ENCODE results near the gene PRDX1. TPM values are rescaled to one million over a fixed set of nuclear protein-coding genes. Genes with fewer than 3 reads are reported as not detected.
"Not testable (repeated sequence)": the region's sequence is repeated elsewhere in the genome, so short reads cannot be mapped to it uniquely, and the experiment has no call there.

Gene PRDX1
- total RNA-seq, 1 experiment from 2014 or later, result 826 TPM

- DNase-seq (ENCODE audit: low read depth), result no peak
These were observed 14.5 kb upstream of the PRDX1 start for GRCh38 chr1:45535988-45536766.

DNA sequence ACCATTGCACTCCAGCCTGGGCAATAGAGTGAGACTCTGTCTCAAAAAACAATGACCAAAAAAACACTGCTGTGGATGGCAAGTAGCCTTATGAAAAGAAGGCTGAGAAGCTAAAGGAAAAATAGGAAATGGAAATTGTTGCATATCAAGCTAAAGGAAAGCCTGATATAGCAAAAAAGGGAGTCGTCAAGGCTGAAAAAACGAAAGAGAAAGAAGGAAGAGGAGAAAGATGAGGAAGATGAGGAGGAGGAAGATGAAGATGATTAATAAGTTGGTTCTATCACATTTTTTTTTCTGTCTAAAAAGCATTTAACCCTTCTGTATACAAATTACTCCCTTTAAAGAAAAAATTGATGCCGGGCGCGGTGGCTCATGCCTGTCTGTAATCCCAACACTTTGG lies 10.2 kb upstream of the PRDX1 start:
- no peak for DNase-seq (ENCODE audit: low read depth)

DNA sequence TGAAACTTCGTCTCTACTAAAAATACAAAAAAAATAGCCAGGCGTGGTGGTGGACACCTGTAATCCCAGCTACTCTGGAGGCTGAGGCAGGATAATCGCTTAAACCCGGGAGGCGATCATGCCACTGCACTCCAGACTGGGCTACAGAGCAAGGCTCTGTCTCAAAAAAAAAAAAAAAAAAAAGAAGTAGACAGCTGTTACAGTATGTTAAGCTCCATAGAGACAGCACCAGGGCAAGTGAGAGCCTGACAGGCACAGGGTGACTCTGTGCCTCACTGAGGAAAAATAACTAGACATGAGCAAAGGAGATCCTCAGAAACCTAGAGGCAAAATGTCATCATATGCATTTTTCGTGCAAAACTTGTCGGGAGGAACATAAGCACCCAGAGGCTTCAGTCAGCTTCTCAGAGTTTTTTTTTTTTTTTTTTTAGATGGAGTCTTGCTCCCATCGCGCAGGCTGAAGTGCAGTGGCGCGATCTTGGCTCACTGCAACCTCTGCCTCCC lies 9.0 kb upstream of the PRDX1 start:
- DNase-seq (ENCODE audit: low read depth), result no peak

DNA sequence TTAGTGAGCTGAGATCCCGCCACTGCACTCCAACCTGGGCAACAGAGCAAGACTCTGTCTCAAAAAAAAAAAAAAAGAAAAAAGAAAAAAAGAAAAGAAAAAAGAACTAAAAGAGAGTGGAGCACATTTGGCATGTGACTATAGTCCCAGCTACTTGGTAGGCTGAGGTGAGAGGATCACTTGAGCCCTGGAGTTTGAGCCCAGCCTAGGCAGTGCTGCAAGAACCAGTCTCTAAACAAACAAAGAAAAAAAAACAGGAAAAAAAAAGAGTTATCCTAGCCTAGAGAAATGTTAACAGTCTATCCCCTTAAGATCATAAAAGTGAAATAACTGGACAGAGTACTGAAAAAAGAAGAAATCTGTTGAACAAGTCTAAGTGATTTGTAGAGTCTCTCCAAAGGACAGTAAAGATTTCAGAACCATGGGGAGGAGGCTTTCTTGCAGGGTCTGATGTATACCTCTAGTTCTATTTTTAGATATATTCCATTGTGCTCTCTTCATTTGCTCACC lies 4.5 kb upstream of the PRDX1 start:
- no peak for DNase-seq (ENCODE audit: low read depth)

DNA sequence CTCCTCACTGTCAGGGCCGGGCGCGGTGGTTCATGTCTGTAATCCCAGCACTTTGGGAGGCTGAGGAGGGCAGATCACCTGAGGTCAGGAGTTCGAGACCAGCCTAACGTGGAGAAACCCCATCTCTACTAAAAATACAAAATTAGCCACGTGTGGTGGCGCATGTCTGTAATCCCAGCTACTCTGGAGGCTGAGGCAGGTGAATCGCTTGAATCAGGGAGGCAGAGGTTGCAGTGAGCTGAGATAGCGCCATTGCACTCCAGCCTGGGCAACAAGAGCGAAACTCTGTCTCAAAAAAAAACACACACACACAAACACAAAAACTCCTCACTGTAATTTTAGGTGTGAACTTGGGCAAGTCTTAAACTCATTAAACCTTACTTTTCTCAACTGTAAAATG lies 2.3 kb upstream of the PRDX1 start:
- not testable (repeated sequence) for DNase-seq (ENCODE audit: low read depth)

DNA sequence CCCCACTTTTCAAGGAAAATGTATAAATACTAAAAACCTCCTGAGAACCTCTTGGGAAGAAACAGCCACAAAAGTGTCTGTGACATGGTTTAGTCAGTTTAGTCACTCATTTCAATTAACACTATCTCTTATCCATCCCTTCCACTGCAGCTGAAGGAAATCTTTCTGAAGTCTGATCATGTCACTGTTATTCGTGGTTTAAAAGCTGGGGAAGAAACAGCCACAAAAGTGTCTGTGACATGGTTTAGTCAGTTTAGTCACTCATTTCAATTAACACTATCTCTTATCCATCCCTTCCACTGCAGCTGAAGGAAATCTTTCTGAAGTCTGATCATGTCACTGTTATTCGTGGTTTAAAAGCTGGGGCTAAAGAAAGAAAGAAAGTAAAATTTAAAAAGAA lies 1.8 kb upstream of the PRDX1 start:
- DNase-seq (ENCODE audit: low read depth), result not testable (repeated sequence)

GRCh38 chr1:45522324-45523104 lies 830 bp upstream of the PRDX1 start:
- DNase-seq (ENCODE audit: low read depth), result peak; percentile 75

DNA sequence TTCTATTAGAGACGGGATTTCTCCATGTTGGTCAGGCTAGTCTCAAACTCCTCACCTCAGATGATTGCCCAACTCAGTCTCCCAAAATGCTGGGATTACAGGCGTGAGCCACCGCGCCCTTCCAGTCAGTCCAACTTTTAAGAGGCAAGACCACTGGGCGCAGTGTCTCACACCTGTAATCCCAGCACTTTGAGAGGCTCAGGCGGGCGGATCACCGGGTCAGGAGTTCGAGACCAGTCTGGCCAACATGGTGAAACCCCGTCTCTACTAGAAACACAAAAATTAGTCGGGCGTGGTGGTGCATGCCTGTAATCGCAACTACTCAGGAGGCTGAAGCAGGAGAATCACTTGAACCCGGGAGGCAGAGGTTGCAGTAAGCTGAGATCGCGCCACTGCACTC lies 1.9 kb downstream of the PRDX1 start:
- not testable (repeated sequence) for DNase-seq (ENCODE audit: low read depth)

DNA sequence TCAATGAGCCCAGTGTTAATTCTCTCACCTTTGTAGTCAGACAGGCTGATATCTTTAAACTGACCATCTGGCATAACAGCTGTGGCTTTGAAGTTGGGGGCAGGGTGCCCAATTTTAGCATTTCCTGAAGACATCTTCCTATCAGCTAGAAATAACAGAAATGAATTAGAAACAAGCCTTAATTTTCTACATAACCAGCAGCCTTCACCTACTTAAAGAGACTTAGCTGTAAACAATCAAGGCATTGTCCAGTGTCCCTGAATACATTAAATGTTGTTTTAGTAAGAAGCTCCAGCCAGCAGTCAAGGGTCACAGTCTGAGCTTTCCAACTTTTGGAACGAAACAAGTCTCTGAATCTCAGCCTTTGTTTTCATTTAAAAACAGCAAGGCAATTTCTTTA lies 2.8 kb downstream of the PRDX1 start:
- no peak for DNase-seq (ENCODE audit: low read depth)

GRCh38 chr1:45518366-45518765 lies 3.3 kb downstream of the PRDX1 start:
- DNase-seq (ENCODE audit: low read depth), result not testable (repeated sequence)

- no peak for DNase-seq (ENCODE audit: low read depth)
These were observed 5.2 kb downstream of the PRDX1 start for GRCh38 chr1:45516465-45516864.

- no peak for DNase-seq (ENCODE audit: low read depth)
These were observed 5.6 kb downstream of the PRDX1 start for GRCh38 chr1:45516036-45516435.

DNA sequence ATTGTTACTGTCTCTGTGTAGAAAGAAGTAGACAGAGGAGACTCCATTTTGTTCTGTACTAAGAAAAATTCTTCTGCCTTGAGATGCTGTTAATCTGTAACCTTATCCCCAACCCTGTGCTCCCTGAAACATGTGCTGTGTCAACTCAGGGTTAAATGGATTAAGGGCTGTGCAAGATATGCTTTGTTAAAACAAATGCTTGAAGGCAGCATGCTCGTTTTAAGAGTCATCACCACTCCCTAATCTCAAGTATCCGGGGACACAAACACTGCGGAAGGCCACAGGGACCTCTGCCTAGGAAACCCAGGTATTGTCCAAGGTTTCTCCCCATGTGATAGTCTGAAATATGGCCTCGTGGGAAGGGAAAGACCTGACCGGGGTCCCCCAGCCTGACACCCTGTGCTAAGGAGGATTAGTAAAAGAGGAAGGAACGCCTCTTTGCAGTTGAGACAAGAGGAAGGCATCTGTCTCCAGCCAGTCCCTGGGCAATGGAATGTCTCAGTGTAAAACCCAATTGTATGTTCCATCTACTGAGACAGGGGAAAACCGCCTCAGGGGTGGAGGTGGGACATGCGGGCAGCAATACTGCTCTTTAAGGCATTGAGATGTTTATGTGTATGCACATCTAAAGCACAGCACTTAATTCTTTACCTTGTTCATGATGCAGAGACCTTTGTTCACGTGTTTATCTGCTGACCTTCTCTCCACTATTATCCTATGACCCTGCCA lies 8.0 kb downstream of the PRDX1 start:
- not testable (repeated sequence) for DNase-seq (ENCODE audit: low read depth)

GRCh38 chr1:45512641-45513054 lies 9.0 kb downstream of the PRDX1 start:
- peak; percentile 74 for DNase-seq (ENCODE audit: low read depth)

DNA sequence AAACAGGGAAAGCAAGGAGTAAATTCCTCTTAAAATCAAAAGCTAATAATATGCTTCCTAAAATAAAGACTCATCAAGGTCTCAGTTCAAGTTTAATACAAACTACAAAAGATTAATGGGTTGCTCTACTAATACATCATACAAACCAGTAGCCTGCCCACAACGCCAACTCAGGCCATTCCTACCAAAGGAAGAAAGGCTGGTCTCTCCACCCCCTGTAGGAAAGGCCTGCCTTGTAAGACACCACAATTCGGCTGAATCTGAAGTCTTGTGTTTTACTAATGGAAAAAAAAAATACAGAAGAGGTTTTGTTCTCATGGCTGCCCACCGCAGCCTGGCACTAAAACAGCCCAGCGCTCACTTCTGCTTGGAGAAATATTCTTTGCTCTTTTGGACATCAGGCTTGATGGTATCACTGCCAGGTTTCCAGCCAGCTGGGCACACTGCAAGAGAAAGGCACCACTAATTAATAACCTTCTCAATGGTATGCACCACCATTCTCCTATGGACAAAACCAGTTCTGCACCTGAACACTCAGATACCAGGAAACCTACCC lies 10.6 kb downstream of the PRDX1 start:
- no peak for DNase-seq (ENCODE audit: low read depth)

DNA sequence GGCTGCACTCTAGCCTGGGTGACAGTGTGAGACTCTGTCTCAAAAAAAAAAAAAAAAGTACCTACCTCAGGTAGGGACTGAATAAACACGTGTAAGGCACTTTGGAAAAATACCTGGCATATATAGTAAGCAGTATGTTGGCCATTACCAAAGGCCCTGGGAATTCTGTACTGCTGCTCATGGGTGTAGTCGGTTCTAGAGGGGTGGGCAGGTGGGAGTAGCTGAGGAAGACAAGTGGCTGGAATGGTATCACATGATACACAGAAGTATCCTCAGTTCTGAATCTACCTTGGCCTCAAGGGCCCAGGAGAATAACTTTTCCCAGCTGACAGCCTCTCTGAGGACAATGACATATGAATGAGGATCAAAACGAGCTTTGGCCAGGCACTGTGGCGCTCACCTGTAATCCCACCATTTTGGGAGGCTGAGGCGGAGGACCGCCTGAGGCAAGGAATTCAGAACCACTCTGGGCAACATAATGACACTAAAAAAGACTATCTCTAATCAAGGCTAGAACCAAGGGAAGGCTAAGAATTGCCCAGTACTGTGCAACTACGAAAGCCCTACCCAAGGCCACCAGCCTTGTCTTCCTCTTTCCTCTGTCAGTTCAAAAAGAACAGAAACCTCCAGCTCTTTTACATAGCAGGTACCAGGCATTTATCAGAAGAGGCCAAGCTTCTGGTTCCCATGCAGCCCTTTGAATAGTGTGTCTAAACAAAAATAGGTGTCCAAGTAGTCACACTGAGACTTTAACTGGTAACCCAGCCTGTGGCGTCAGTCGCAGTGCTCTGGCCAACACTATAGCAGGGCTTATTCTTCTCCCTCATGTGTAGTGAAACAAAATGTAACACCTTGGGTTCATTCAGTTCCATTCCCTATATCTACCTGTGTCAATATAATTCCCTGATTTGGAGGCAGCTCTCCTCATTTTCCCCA lies 11.4 kb downstream of the PRDX1 start:
- no peak for DNase-seq (ENCODE audit: low read depth)

- peak; percentile 27 for DNase-seq (ENCODE audit: low read depth)
These were observed 13.2 kb downstream of the PRDX1 start for GRCh38 chr1:45508295-45509151.

DNA sequence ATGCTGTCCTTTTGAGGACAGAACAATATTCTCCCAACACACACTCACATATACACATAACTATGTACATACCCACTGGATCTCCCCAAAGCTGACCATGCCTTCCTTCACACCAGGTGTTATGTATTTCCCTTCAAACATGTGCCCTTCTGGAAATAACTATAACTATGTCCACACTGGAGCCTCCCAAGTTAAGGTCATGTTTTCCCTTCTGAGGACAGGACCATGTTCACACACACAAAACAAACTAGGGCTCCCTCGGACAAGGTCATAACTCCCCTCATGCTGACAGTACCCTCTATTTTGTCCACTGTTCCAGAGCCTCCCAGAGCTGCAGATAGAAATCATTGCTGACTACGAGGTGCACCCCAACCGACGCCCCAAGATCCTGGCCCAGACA lies 13.8 kb downstream of the PRDX1 start:
- DNase-seq (ENCODE audit: low read depth), result no peak

- DNase-seq (ENCODE audit: low read depth), result no peak
These were observed 14.5 kb downstream of the PRDX1 start for GRCh38 chr1:45507195-45507594.

All from M059J (cell line).